Right lung (tissue), 5 donors: ENCODE results near the gene RALGPS1. TPM values are rescaled to one million over a fixed set of nuclear protein-coding genes. Genes with fewer than 3 reads are reported as not detected.

ENCODE experiments used
- DNase-seq, 2 donors: peaks; one replicate each; pipeline ENCODE4 v3.0.0-alpha.2; 2013
- polyA plus RNA-seq, 5 donors: library from polyadenylated mRNA; unstranded; fragments of 120-200 nt; gene quantifications; one replicate each; pipeline versions ENCODE4 v1.2.1 to v1.2.3, GENCODE V29; 2013; ENCODE audit warnings: inconsistent platforms in 1 of 5, low replicate concordance in 1 of 5; ENCODE audit not compliant: insufficient read length in 5 of 5, insufficient read depth in 1 of 5

Gene RALGPS1
- polyA plus RNA-seq, 5 donors: 19.5 to 26.4 (median 20.3) TPM

DNA sequence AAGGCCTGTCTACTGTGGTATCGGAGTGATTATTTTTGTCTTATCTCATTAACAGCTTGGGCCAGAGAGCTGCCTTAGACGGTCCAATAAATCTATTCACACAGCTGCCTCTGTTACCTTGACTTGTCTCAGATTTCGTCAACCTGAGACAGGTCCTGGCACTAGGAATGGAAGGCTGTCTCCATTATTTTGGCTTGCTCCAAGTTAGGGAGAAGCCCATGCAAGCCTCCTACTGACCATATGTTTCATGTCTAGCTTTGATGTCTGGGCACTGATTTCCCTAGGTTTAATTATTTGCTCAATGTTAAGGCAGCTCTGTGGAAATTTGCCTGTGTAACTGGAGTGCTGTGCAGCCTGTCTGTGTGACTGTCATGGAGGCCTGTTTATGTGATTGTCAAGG, 12.4 kb upstream of the RALGPS1 start:
- no peak for DNase-seq

DNA sequence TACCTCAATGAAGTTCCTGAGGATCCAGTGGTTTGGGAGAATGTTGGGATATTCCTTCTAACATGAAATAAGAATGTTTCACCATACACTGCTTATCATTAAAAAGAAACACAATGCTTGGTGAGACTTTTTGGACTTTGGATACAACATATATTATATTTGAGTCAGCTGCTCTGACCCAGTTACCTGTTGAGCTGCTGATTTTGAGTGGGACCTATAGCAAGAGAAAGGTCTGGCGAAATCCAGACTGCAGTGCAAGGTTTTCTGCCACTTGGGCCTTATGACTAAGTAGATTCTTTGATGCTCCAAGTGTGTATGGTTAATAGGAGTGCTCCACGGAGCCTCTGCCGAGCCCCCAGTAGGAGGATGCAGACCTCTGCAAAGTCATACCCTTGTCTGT, 10.0 kb upstream of the RALGPS1 start:
- no peak for DNase-seq

DNA sequence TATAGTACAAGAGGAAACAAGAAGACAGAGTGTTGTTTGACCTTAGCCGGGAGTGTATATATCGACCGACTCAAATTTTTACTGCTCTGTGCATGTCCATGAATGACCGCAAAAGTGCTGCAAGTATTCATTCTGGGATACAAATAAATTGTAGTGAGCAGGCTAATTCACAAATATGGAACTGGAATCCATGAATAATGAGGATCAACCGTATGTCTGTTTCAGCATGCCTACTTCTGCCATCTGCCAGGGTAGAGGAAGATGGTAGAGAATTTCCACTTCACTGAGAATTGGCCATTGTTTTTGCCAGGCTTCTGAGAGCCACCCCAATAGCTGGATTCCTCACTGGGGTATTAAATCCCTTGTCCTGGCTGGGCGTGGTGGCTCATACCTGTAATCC, 8.5 kb upstream of the RALGPS1 start:
- no peak for DNase-seq

DNA sequence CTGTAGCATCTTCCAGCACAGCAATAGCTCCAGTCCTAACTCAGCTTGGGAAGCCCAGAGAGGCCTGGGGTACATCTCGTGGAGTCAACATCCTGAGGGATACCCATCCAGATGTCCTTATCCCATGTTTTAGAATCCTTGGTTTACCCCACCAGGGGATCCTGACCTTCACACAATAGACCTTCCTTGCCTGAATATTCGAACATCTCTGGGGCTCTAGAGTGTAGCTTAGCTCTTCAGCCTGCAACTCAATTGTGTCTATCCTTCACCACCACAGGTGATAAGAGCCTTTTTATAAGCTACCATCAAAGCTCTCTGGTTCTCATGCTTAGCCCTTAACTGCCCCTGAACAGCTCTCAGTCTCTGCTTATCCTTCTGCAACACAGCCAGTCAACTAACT, 7.5 kb upstream of the RALGPS1 start:
- no peak for DNase-seq

DNA sequence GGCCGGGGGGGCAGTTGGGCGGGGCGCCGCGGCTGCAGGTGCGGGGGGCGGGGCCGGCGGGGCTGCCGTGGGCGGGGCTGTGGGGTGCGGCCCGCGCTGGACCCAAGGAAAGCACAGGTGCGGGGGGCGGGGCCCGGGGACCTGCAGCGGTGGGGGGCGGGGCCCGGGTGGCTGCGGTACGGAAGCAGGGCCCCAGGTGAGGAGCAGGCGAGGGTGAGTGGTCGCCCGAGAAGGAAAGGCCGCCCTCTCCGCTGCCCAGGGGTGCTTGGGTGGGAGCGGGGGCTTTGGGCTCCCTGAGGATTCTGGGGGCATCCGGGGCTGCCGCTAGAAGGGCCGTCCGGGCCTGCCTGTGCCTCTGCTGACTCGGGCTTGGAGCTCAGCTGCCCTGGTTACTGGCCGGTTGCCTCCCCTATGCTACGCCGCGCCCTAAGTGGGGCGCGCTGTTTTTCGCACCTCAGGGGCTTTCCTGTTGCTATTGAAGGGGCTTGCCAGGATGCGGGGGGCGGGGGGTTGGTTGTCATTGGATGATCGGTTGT, 767 bp downstream of the RALGPS1 start:
- DNase-seq: peak; percentile 36 to 54

DNA sequence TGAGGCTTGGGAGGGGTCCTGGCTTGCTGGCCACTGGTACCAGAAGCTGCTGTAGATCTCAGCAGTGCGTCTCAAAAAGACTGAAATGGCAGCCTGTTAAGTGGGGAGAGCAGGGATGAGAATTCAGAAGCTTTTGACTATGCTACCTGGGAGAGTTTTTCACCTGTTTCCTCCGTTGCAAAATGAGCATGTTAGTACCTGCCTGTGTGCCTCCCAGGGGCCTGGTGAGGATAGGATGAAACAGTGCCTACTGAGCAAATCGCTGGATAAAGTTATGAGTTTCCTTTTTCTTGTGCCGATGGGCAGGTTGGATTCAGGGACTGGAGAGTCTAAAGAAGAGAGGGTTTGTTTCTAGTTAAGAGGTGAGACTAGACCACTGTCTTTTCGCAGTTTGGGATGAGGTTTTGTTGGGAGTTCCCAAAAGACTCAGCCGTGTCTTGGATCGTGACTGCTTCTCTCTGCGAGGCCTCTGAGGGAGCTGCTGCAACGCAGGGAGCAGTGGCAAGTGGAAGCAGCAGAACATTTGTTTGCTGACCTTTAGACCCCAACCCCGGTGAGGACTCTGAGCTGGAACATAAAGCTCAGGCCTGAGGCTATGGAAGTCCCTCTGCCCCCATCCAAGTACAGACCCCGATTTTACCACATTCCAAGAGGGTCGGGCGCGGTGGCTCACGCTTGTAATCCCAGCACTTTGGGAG, 1.4 kb downstream of the RALGPS1 start:
- DNase-seq: no peak

DNA sequence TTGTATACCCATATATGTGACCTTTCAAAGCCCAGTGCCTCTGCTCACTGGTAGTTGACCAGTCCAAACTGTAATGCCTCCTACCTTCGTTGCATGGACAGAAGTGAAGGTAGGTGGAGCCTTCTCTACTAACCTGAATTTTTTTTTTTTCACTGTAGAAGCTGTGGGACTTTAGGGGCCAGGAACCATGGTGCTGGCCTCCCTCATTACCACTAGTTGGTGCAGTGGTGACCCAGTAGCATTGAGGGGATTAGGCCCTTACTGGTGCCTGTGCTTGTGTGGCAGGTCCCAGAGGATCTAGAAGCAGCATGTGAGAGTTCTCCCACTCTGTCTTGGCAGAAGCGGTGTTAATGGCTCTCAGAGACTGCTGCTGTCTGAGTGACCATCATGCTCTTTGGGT, 2.3 kb downstream of the RALGPS1 start:
- DNase-seq: no peak

DNA sequence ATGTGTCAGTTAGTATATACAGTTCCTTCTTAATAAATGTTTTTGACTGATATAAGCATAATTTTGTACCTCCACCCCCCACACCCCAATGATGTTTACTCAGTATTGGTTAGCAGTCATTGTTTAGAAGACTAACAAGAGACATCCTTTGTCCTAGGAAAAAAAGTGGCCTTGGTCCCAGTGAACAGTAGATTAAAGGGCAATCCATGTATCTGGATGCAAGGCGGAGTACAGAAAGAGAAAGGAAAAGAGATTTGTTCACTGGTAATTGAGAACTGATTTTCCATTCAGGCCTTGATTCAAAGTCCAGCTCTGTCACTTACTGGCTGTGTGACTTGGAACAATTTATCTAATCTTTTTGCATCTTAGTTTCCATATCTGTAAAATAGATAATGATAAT, 4.6 kb downstream of the RALGPS1 start:
- DNase-seq: no peak

DNA sequence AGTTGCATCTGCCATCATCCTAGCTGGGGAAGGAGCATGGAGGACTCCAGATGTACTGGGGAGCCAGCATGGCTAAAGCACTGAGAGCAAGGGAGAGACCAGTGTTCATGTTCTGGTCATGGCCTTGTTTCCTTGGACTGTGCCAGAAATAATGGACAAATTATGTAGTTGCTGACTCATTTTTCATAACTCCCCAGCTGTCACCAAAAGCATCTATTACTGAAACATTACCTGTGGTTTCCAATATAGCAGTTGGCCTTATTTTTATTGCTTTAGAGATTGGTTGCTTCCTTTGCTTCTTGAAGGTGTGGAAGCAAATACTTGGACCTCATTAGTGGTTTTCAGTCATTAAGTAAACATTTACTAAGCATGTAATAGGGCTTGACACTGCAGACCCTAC, 11.3 kb downstream of the RALGPS1 start:
- DNase-seq: no peak

DNA sequence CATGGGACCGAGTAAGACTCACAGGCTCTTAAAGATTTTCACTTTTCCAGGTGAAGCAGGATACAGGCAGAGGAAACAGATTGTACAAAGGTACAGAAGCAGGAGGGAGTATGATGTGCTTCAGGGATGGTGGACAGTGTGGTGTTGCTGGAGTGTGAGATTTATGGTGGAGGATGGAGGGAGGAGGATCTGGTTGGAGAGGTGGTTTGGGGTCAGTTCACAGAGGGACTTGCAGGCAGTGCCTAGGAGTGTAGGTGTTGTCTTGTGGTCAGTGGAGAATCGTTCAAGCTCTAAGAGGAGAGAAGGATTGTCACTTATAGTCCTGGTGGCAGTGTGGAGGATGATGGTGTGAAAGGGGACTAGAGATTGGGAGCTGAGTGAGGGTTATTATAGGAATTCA, 11.8 kb downstream of the RALGPS1 start:
- DNase-seq: no peak

DNA sequence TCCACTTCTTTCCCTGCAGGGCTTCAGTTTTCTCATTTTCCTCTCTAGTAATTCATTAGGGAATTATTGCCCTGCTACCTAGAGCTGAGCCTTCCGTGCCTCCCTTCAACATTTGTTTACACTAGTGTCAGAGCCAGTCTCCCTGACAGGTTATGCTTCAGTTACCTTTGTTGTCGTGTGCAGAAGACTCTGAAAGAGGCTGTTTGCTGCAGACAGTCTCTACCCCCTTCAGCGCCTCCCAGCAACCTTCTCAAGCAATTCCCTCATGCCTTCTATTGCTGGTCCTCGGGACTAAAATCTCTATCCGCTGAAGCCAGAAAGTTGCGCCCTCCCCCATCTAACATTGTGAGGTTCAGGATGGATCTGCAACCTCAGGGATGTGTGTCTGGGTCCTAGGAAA, 12.8 kb downstream of the RALGPS1 start:
- no peak for DNase-seq

DNA sequence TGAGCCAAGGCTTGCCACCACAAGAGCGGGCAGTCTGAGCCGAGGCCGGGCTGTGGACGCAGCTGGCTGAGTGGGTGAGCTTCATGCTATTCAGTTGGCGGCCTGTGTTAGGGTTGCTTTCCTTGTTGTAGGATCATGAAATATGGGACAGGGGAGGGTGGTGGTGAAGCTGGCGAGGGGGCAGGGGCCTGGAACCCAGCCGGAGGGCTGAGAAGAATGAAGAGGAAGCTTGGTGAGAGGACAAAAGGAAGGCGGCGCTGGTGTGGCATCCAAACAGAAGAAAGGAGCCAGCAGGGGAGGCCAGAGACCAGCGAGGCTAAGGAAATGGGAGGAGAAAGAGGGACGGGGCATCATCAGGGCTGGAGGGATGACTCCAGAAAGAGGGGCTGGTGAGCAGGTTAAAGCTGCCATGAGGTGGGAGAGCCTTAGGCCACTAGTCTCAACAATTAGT, 18.3 kb downstream of the RALGPS1 start:
- DNase-seq: no peak

DNA sequence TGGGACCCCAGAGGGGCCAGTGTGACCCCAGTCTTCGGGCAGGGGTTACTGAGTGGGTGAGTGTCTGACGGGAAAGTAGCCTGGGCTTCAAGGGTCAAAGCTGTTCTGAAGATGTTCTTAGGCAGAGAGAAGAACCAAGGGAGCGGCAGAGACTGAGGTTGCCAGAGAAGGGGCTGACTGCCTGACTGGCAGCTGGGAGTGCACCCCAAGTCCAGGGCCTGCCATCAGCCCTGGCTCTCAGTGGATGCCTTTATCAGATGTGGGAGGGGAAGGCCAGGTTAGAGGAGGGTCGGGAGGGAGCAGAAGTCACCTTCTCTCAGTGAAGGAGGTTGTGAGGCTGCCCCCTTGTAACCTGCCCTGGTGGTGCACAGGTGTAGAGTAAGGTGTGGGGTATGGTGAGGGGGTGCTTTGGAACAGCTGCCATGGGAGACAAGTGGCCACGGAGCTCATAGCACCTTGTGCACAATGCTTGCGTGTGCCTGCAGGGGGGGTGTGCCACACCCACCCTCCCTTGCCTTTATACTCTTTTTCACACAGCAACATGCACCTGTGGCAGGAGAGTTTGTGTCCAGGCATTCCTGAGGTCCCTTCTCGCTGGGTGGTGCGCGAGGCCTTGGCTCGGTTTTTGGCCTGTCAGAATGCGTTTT, 18.9 kb downstream of the RALGPS1 start:
- no peak for DNase-seq

DNA sequence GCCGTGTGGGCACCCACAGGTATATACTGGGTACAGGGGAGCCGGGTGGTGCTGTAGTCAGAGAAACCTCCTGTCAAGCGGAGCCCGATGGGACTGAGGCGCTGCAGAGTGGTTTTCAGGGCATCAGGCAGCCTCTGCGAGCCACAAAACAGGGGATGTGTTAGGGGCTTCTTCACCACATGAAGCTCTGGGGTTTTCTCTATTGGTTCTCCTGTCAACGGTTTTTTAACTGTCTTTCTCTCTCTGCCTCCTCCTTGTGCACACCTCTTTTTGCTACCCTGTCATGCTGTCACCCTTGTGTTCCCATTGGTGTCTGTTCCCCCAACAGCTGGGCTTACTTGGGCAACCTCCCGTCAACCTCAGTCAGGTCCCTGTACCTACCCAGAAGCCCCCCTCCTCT, 19.9 kb downstream of the RALGPS1 start:
- DNase-seq: no peak

DNA sequence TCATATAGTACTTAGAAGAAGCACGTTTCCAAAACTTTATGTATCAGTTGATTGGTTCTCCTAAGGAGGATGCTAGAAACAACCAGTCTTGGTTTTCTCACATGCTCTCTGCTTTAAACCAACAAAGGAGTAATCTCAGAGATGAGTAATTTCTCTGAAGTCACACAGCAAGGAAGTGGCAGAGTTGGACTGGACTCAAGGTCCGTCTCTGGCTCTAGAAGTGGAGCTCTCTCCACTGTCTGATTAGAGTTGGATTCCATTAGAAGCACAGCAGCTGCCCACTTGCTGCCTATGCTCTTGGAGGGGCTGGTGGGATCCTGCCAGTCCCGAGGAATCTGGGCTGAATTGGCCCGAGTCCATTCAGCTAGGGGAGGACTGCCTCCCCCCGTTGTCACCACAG, 21.0 kb downstream of the RALGPS1 start:
- no peak for DNase-seq

DNA sequence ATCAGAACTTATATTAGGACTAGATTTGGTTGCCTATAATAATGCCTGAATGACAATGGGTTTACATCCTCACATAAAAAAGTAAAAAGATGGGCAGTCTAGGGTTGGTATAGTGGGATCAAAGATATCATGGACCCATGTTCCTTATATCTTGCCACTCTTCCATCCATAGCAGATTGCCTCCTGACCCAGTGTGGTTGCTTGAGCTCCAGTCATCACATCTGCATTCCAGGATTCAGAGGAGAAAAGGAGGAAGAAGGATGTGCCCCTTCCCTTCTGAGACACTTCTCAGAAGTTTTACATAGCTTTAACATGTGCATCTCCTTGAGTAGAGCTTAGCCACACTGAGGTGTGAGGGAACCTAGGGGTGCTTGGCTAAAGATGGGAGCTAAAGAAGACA, 22.9 kb downstream of the RALGPS1 start:
- no peak for DNase-seq

DNA sequence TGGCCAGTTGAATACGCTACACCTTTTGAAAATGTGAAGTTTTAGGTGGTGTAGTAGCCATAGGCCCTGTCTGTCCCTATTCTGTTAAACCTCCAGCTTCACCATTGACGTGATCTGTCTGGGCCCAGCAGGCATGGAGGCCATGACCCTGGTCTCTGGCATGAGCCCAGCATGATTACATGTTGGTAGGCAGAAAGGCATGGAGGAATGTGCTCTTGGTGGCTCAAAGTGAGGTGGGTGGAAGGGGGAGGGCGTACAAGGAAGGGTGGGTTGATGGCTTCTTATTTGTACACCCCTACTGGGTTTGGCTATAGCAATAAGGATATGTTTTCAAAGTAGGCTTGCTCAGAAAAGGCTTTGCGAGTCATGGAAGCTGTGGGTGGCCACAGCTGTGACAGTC, 23.7 kb downstream of the RALGPS1 start:
- DNase-seq: no peak

DNA sequence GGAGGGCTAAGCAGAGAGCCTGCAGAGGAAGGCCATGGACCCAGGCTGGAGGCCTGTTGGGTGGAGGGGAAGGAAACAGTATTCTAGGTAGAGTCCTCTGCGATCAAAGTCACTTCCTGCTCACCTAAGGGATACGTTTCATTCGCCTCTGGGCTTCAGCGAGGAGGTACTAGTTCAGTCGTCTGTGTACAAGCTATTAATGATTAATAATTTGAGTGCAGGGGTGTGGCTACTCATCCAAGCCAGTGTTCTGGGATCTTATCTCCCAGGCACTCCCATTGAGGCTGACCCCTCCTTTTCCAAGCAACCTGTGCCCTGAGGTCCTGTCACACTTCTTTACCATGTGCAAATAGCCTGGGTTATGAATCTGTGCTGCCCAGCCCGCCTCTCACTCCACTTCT, 25.2 kb downstream of the RALGPS1 start:
- peak in 1 of 2 donors; percentile 48 for DNase-seq

DNA sequence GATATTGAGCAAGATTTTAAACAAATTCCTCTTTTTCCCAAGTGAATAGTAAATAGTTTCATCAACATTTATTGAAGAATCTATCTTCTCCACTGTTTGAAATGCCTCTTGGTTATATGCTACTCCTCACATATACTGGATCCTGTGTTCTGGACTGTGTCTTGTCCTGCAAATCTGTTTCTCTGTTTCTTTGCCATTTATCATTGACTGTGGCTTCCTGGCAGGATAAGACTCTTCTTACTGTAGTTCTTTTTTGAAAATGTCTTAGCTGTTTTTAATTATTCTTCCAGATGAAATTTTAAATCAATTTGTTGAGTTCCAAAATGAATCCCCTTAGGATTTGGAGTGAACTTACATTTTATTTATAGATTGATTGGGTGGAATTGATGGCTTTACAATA, 27.8 kb downstream of the RALGPS1 start:
- DNase-seq: no peak

DNA sequence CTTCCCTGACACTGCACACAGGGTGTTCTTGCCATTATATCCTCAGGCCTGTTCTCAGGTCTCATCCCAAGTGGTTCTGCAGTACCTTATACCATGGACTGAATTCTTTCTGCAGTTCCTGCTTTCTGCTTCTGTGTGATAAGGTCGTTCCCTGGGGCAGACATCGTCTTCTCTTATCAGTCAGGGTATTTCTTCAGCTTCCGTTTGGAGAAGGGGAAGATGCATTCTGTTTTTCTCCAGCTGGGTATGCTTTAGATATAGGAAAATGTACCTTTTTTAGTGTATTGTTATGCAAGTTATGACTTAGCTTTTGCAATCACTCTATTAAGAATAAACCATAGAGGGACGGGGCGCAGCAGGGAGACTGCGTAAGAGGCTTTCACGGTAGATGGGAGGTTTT, 31.1 kb downstream of the RALGPS1 start:
- no peak for DNase-seq

DNA sequence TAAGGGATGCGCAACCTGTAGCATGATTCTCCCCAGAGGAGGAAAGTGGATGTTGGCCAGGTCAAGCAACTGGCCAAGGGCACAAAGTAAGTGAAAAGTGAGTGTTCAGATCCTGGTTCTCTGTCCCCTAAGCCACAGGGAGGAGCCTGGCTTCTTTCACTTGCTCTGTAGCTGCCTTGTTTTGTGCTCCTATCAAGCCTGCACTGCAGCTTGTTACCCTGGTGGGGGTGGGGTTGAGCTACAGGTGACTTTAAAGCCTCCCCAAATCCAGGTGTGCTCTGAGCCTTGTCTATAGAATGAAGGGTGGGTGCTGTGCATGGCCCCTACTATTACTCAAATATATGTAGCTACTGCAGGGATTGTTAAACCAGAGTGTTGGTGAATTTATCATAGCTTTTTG, 32.9 kb downstream of the RALGPS1 start:
- DNase-seq: no peak

DNA sequence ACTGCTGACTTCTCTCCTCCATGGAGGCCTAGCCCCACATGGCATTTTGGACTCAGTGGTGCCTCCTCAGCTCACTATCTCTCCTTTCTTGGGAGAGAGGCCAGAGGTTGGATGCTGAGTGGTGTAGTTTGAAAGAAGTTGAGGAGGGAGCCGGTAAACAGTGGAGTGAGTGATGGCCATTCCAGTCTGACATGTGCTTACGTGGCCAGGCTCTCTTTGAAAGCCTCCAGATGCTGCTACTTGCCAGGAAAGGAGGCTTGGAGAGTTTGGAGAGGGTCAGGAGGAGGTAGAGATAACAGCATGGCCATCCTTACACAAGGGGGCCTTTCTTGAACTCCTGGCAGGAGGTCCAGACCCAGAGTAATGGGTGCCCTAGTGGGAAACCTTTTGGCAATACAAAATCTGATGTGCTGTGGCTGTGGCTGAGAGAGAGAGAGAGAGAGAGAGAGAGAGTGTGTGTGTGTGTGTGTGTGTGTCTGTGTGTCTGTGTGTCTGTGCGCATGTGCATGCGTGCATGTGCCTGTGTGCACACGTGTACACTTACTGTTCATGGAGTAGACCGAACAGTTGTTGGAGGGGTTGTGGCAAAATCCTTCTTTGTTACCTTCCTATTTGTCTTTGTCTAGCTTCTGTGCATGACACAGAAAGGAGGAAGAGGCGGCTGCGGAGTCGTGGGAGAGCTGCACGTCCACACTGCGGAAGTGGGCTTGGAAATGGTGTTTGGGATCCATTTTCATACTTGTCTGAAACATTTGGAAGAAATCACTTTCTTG, 37.8 kb downstream of the RALGPS1 start:
- DNase-seq: no peak
